Uterus (tissue), 2 donors: ENCODE measurements around the gene RC3H1.

Experiments
- CTCF ChIP-seq, 4 experiments: fragments of 200-600 bp in 2 of 4; fragments of 450-650 bp in 2 of 4; sonication (generic) in 2 of 4; IDR thresholded peaks; one replicate each; pipeline ENCODE4 v1.5.1; 2016 to 2019; ENCODE audit warnings: antibody characterized with exemption in 4 of 4, mild to moderate bottlenecking in 2 of 4, moderate library complexity in 1 of 4
- POLR2A ChIP-seq, 2 donors: fragments of 450-650 bp; IDR thresholded peaks; one replicate each; pipeline ENCODE4 v1.6.1; 2016; ENCODE audit warnings: antibody characterized with exemption in 2 of 2, mild to moderate bottlenecking in 1 of 2, moderate library complexity in 1 of 2

- TF ChIP-seq CTCF (IDR thresholded peaks at IDR 0.05), result no peak
- TF ChIP-seq POLR2A (IDR thresholded peaks at IDR 0.05), result no peak
Measured at GRCh38 chr1:173887627-173888026, 134.5 kb downstream of the RC3H1 start.
